Stimulated activated CD4-positive, alpha-beta T cell treated with anti-CD3 and anti-CD28 coated beads, Interleukin-2, amount 100 ng/mL, for 48 hours (primary cell): Measurements from ENCODE around the gene CNNM2.

Source experiments
- DNase-seq, 2 donors: peaks; one replicate each; pipeline ENCODE4 v3.0.0-alpha.2; 2020

Gene CNNM2

GRCh38 chr10:102917962-102918816 is at the start of gene CNNM2:
TSS of gene CNNM2 (plus strand) at chr10:102918294. CDS start at chr10:102918481, 187 bp downstream.
- peak; percentile 98 to 99 for DNase-seq

- no peak for DNase-seq
Observed at GRCh38 chr10:102868911-102869257, 49.2 kb upstream of the CNNM2 start.

- no peak for DNase-seq
Observed at GRCh38 chr10:102869258-102870198, 48.6 kb upstream of the CNNM2 start, which contains the start of gene AS3MT. TSS of gene AS3MT (plus strand) at chr10:102869470. CDS start at chr10:102869593, 123 bp downstream.

- no peak for DNase-seq
Observed at GRCh38 chr10:102870221-102870620, 47.9 kb upstream of the CNNM2 start.

- no peak for DNase-seq
Observed at GRCh38 chr10:102872163-102872562, 45.9 kb upstream of the CNNM2 start.

GRCh38 chr10:102876747-102877153 is 41.3 kb upstream of the CNNM2 start:
- DNase-seq, result no peak

GRCh38 chr10:102878629-102879028 is 39.5 kb upstream of the CNNM2 start:
- DNase-seq, result no peak

GRCh38 chr10:102880256-102880655 is 37.8 kb upstream of the CNNM2 start:
- no peak for DNase-seq

- DNase-seq, result no peak
Observed at GRCh38 chr10:102888048-102888447, 30.0 kb upstream of the CNNM2 start.

- no peak for DNase-seq
Observed at GRCh38 chr10:102894466-102895213, 23.5 kb upstream of the CNNM2 start.

GRCh38 chr10:102900006-102900405 is 18.1 kb upstream of the CNNM2 start:
- DNase-seq, result no peak

GRCh38 chr10:102904346-102904745 is 13.7 kb upstream of the CNNM2 start:
- DNase-seq, result no peak

- DNase-seq, result no peak
Observed at GRCh38 chr10:102906507-102906906, 11.6 kb upstream of the CNNM2 start.

GRCh38 chr10:102914781-102915180 is 3.3 kb upstream of the CNNM2 start:
- no peak for DNase-seq

- no peak for DNase-seq
Observed at GRCh38 chr10:102916173-102916572, 1.9 kb upstream of the CNNM2 start.

- DNase-seq, result peak; percentile 78 to 85
Observed at GRCh38 chr10:102917314-102917961, 656 bp upstream of the CNNM2 start.

- peak in 1 of 2 donors; percentile 30 for DNase-seq
Observed at GRCh38 chr10:102918817-102919245, 737 bp downstream of the CNNM2 start.

- peak in 1 of 2 donors; percentile 2 for DNase-seq
Observed at GRCh38 chr10:102919246-102919959, 1.3 kb downstream of the CNNM2 start.

GRCh38 chr10:102919992-102920739 is 2.1 kb downstream of the CNNM2 start:
- no peak for DNase-seq

GRCh38 chr10:102923601-102924000 is 5.5 kb downstream of the CNNM2 start:
- DNase-seq, result no peak

GRCh38 chr10:102926842-102927241 is 8.7 kb downstream of the CNNM2 start:
- no peak for DNase-seq
